ENCODE results near the gene LDB3. TPM values are rescaled to one million over a fixed set of nuclear protein-coding genes. Genes with fewer than 3 reads are reported as not detected.

Gene LDB3
- total RNA-seq, 6 donors from 2014 or later, result 0.67 to 2.1 (median 1.1) TPM

GRCh38 chr10:86685416-86685815 lies 17.1 kb downstream of the LDB3 start:
- Histone ChIP-seq H3K27me3 (no peaks in the 10 kb centered on the region), H3K4me1 (peaks cover 7 to 23% (median 11%) of the 10 kb centered on the region in 4 donors), H3K4me3 (no peak overlapping the region), H3K9me3 (no peaks in the 10 kb centered on the region), H3K27ac (no peak overlapping the region), H3K36me3 (no peaks in the 10 kb centered on the region)
- WGBS, 2 donors, result 85 to 90% methylated on average over 8 to 9 of the region's 9 CpGs
- DNase-seq, result no peak
- TF ChIP-seq, protein P1, sequence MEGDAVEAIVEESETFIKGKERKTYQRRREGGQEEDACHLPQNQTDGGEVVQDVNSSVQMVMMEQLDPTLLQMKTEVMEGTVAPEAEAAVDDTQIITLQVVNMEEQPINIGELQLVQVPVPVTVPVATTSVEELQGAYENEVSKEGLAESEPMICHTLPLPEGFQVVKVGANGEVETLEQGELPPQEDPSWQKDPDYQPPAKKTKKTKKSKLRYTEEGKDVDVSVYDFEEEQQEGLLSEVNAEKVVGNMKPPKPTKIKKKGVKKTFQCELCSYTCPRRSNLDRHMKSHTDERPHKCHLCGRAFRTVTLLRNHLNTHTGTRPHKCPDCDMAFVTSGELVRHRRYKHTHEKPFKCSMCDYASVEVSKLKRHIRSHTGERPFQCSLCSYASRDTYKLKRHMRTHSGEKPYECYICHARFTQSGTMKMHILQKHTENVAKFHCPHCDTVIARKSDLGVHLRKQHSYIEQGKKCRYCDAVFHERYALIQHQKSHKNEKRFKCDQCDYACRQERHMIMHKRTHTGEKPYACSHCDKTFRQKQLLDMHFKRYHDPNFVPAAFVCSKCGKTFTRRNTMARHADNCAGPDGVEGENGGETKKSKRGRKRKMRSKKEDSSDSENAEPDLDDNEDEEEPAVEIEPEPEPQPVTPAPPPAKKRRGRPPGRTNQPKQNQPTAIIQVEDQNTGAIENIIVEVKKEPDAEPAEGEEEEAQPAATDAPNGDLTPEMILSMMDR (IDR thresholded peaks at IDR 0.05), result no peak
- TF ChIP-seq POLR2A (IDR thresholded peaks at IDR 0.05), result no peak
- no peak for TF ChIP-seq POLR2AphosphoS5 (IDR thresholded peaks at IDR 0.05)
- no peak for TF ChIP-seq EP300 (IDR thresholded peaks at IDR 0.05)
- ATAC-seq (ENCODE audit: low FRiP score in 2 of 2), result no peak

GRCh38 chr10:86685893-86686632 lies 17.8 kb downstream of the LDB3 start:
- ATAC-seq (ENCODE audit: low FRiP score in 2 of 2) (no peak), DNase-seq (no peak)
- no peak overlapping the region for H3K4me3 ChIP-seq
- H3K9me3 ChIP-seq, result no peaks in the 10 kb centered on the region
- H3K27ac ChIP-seq, result no peak overlapping the region
- H3K27me3 ChIP-seq, result no peaks in the 10 kb centered on the region
- 73 to 79% methylated on average over 2 to 10 of the region's 13 CpGs for WGBS, 2 donors
- TF ChIP-seq POLR2AphosphoS5 (IDR thresholded peaks at IDR 0.05) (no peak), EP300 (IDR thresholded peaks at IDR 0.05) (no peak), POLR2A (IDR thresholded peaks at IDR 0.05) (no peak)
- TF ChIP-seq, protein P1 (IDR thresholded peaks at IDR 0.05), result no peak
- no peaks in the 10 kb centered on the region for H3K36me3 ChIP-seq
- H3K4me1 ChIP-seq, result peaks cover 7 to 23% (median 11%) of the 10 kb centered on the region in 4 donors

DNA sequence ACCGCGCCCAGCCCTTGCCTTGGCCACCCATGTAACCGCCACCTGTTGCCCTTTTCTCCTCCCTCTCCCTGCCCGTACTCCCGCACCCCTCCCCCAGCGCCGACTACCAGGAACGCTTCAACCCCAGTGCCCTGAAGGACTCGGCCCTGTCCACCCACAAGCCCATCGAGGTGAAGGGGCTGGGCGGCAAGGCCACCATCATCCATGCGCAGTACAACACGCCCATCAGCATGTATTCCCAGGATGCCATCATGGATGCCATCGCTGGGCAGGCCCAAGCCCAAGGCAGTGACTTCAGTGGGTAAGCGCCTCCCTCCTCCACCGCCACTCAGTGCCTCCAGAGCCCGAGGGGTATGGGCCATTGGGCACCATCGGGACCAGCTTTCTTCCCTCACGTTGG lies 18.7 kb downstream of the LDB3 start:
- no peak overlapping the region for H3K27ac ChIP-seq

DNA sequence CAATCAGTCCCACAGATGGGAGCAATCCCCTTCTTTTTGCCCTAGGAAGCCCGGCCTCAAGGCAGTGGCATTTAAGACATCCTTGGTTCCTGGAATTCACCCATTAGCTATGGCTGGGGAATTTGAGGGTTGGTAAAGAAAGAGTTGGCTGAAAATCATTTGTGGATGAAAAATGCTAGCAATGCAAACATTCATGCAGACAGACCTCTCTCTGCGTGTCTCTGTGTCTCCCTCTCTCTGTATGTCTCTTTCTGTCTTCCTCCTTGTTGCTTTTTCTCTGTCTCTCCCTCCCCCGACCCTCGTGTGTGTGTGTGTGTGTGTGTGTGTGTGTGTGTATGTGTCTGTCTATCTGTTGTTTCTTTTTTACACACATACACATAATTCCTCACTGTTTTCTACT lies 19.4 kb downstream of the LDB3 start:
- Histone ChIP-seq H3K27ac (no peak overlapping the region), H3K4me1 (peaks cover 7 to 23% (median 11%) of the 10 kb centered on the region in 4 donors), H3K4me3 (no peak overlapping the region), H3K9me3 (no peaks in the 10 kb centered on the region), H3K36me3 (no peaks in the 10 kb centered on the region), H3K27me3 (no peaks in the 10 kb centered on the region)
- no peak for DNase-seq
- TF ChIP-seq EP300 (IDR thresholded peaks at IDR 0.05), result no peak
- TF ChIP-seq POLR2A (IDR thresholded peaks at IDR 0.05), result no peak
- TF ChIP-seq, protein P1 (IDR thresholded peaks at IDR 0.05), result no peak
- no peak for TF ChIP-seq POLR2AphosphoS5 (IDR thresholded peaks at IDR 0.05)
- no peak for ATAC-seq (ENCODE audit: low FRiP score in 2 of 2)
- 32 to 48% methylated on average over 3 to 4 of the region's 4 CpGs for WGBS, 2 donors

More for the DNA sequence above, 18.7 kb downstream of the LDB3 start:
- no peaks in the 10 kb centered on the region for H3K9me3 ChIP-seq
- peaks cover 7 to 23% (median 11%) of the 10 kb centered on the region in 4 donors for H3K4me1 ChIP-seq
- WGBS, 2 donors, result 87 to 94% methylated on average over 14 to 15 of the region's 19 CpGs
- no peaks in the 10 kb centered on the region for H3K36me3 ChIP-seq
- no peaks in the 10 kb centered on the region for H3K27me3 ChIP-seq
- DNase-seq, result no peak
- H3K4me3 ChIP-seq, result no peak overlapping the region
- ATAC-seq (ENCODE audit: low FRiP score in 2 of 2), result no peak
- TF ChIP-seq POLR2AphosphoS5 (IDR thresholded peaks at IDR 0.05) (no peak), POLR2A (IDR thresholded peaks at IDR 0.05) (no peak), EP300 (IDR thresholded peaks at IDR 0.05) (no peak)
- TF ChIP-seq, protein P1 (IDR thresholded peaks at IDR 0.05), result no peak

All from upper lobe of left lung (tissue), 6 donors.